HG02885 (cell line): Measurements from ENCODE around the gene CCDC88B.
"Not testable (repeated sequence)": the region's sequence is repeated elsewhere in the genome, so short reads cannot be mapped to it uniquely, and the experiment has no call there.

Experiments
- ATAC-seq: cut with Tn5 transposase; IDR thresholded peaks from one replicate; pipeline ENCODE4 v1.9.1; 2021; ENCODE audit warnings: mild to moderate bottlenecking; ENCODE audit not compliant: unreplicated experiment, poor library complexity

CCDC88B gene

GRCh38 chr11:64318766-64319761, 20.9 kb upstream of the CCDC88B start:
- ATAC-seq = no peak

GRCh38 chr11:64320556-64320955, 19.4 kb upstream of the CCDC88B start:
- ATAC-seq = no peak

GRCh38 chr11:64321026-64321425, 19.0 kb upstream of the CCDC88B start:
- no peak for ATAC-seq

- ATAC-seq = no peak
These were observed 18.5 kb upstream of the CCDC88B start for GRCh38 chr11:64321533-64321932.

GRCh38 chr11:64322925-64323260, 17.1 kb upstream of the CCDC88B start:
- ATAC-seq = no peak

- no peak for ATAC-seq
These were observed 16.6 kb upstream of the CCDC88B start for GRCh38 chr11:64323373-64323772.

GRCh38 chr11:64323984-64324383, 16.0 kb upstream of the CCDC88B start:
- ATAC-seq = not testable (repeated sequence)

- no peak for ATAC-seq
These were observed 15.1 kb upstream of the CCDC88B start for GRCh38 chr11:64324692-64325469.

- ATAC-seq = no peak
These were observed 12.6 kb upstream of the CCDC88B start for GRCh38 chr11:64327375-64327774.

GRCh38 chr11:64327993-64328392, 12.0 kb upstream of the CCDC88B start:
- no peak for ATAC-seq

- ATAC-seq = no peak
These were observed 9.1 kb upstream of the CCDC88B start for GRCh38 chr11:64330888-64331287.

- peak; percentile 52 for ATAC-seq
These were observed 8.2 kb upstream of the CCDC88B start for GRCh38 chr11:64331569-64332371.

- no peak for ATAC-seq
These were observed 6.4 kb upstream of the CCDC88B start for GRCh38 chr11:64333556-64333955.

GRCh38 chr11:64334764-64335735, 5.0 kb upstream of the CCDC88B start:
- peak; percentile 79 for ATAC-seq

- no peak for ATAC-seq
These were observed 2.3 kb upstream of the CCDC88B start for GRCh38 chr11:64337538-64338249.

GRCh38 chr11:64338716-64339115, 1.3 kb upstream of the CCDC88B start:
- no peak for ATAC-seq

GRCh38 chr11:64339286-64339685, 718 bp upstream of the CCDC88B start:
- ATAC-seq = no peak

GRCh38 chr11:64340671-64341335, 799 bp downstream of the CCDC88B start:
- ATAC-seq = peak; percentile 43
